ENCODE measurements around the gene MACROD2.

DNA sequence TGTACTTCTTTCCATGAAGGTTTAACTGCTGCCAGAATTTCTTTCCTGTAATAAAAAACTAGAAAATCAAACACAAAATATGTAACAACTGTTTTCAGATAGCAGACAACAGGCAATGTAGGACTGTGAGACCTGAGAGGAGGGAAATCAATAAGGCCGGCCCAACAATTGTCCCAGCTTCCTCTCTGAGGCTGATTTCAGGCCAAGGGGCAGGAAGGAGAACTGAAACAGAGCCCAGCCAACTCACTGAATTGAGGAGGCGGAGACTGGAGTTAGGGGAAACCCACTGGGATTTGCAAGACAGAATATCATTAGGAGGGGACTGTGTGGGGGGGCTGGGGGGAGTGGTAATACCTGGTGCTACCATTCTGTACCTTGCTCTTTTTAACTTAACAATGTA lies 299.9 kb downstream of the MACROD2 start:
- TF ChIP-seq POLR2A (IDR thresholded peaks at IDR 0.05), result no peak
- TF ChIP-seq, protein P1, sequence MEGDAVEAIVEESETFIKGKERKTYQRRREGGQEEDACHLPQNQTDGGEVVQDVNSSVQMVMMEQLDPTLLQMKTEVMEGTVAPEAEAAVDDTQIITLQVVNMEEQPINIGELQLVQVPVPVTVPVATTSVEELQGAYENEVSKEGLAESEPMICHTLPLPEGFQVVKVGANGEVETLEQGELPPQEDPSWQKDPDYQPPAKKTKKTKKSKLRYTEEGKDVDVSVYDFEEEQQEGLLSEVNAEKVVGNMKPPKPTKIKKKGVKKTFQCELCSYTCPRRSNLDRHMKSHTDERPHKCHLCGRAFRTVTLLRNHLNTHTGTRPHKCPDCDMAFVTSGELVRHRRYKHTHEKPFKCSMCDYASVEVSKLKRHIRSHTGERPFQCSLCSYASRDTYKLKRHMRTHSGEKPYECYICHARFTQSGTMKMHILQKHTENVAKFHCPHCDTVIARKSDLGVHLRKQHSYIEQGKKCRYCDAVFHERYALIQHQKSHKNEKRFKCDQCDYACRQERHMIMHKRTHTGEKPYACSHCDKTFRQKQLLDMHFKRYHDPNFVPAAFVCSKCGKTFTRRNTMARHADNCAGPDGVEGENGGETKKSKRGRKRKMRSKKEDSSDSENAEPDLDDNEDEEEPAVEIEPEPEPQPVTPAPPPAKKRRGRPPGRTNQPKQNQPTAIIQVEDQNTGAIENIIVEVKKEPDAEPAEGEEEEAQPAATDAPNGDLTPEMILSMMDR (IDR thresholded peaks at IDR 0.05), result no peak
- no peak for TF ChIP-seq EP300 (IDR thresholded peaks at IDR 0.05)

Data from ovary (tissue), 3 donors.